Thyroid gland (tissue), 4 donors: ENCODE results near the gene ZP4. TPM values are rescaled to one million over a fixed set of nuclear protein-coding genes. Genes with fewer than 3 reads are reported as not detected.

Experiments used
- DNase-seq, 2 donors: peaks; one replicate each; pipeline ENCODE4 v3.0.0-alpha.2; 2019
- H3K27ac ChIP-seq, 3 donors: fragments of 200-600 bp; sonication (generic); 1 replicate in 2 of 3; 2 replicates in 1 of 3; pipeline ENCODE4 v1.5.1; 2016 to 2019; ENCODE audit warnings: mild to moderate bottlenecking in 1 of 3, moderate library complexity in 1 of 3
- H3K27me3 ChIP-seq: fragments of 200-600 bp; sonication (generic); one replicate; pipeline ENCODE4 v1.5.1; 2019
- H3K36me3 ChIP-seq, 2 donors: fragments of 200-600 bp; sonication (generic); one replicate each; pipeline ENCODE4 v1.5.1; 2016 to 2019
- H3K4me1 ChIP-seq, 2 donors: fragments of 200-600 bp; sonication (generic); one replicate each; pipeline ENCODE4 v1.5.1; 2017 to 2019
- H3K4me3 ChIP-seq, 3 donors: fragments of 200-600 bp; sonication (generic); replicated peaks in 1 of 3; 1 replicate in 2 of 3; 2 replicates in 1 of 3; pipeline ENCODE4 v1.5.1; 2016; ENCODE audit warnings: mild to moderate bottlenecking in 1 of 3
- H3K9me3 ChIP-seq: fragments of 200-600 bp; sonication (generic); one replicate; pipeline ENCODE4 v1.5.1; 2017
- POLR2A ChIP-seq, 2 donors: fragments of 450-650 bp; IDR thresholded peaks; one replicate each; pipeline ENCODE4 v1.6.1; 2017; ENCODE audit warnings: antibody characterized with exemption in 2 of 2, mild to moderate bottlenecking in 2 of 2, moderate library complexity in 1 of 2
- WGBS, 2 donors: methylation state at CpG; one replicate each; pipeline ENCODE4 v1.1.5; 2017; 5-methylcytosine and 5-hydroxymethylcytosine counted together
- intact Hi-C: fragments of 100-400 bp; cut with DNase I; formaldehyde crosslinking; loops from one replicate; pipeline ENCODE4 v1.15.1; 2023
- total RNA-seq, 4 donors: library from RNA; depleted of rRNA; stranded (reverse); fragments of >200 nt; gene quantifications; one replicate each; pipeline ENCODE4 v1.2.3, GENCODE V29; 2016
- TF ChIP-seq, protein P1 (sequence below), 6 experiments: fragments of 200-600 bp in 3 of 6; fragments of 450-650 bp in 3 of 6; sonication (generic) in 3 of 6; IDR thresholded peaks; one replicate each; pipeline ENCODE4 v1.5.1; 2016 to 2019; ENCODE audit warnings: antibody characterized with exemption in 6 of 6, mild to moderate bottlenecking in 2 of 6, inconsistent platforms in 1 of 6, moderate library complexity in 1 of 6

Gene ZP4
- total RNA-seq, 4 donors from 2014 or later: not detected

DNA sequence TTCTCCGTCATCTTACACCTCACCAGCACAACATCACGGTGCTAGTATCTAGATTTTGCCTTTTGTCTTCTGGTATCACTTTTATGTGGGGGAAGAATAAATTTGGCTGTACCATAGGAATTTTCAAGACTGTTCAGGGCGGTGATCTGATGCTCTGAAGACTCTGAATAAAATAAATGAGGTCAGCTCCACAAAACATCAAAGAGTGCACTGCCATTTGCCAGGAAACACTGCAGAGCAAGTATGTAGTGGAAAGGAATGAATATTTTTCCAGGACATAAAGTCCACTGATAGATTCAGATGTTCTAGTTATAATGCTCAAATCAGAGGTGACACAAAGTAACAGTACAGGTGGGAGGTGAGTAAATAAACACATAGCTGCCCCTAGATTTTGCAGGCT lies 56.3 kb downstream of the ZP4 start:
- no peak overlapping the region for H3K27ac ChIP-seq
- no peaks in the 10 kb centered on the region for H3K27me3 ChIP-seq
- TF ChIP-seq, protein P1, sequence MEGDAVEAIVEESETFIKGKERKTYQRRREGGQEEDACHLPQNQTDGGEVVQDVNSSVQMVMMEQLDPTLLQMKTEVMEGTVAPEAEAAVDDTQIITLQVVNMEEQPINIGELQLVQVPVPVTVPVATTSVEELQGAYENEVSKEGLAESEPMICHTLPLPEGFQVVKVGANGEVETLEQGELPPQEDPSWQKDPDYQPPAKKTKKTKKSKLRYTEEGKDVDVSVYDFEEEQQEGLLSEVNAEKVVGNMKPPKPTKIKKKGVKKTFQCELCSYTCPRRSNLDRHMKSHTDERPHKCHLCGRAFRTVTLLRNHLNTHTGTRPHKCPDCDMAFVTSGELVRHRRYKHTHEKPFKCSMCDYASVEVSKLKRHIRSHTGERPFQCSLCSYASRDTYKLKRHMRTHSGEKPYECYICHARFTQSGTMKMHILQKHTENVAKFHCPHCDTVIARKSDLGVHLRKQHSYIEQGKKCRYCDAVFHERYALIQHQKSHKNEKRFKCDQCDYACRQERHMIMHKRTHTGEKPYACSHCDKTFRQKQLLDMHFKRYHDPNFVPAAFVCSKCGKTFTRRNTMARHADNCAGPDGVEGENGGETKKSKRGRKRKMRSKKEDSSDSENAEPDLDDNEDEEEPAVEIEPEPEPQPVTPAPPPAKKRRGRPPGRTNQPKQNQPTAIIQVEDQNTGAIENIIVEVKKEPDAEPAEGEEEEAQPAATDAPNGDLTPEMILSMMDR (IDR thresholded peaks at IDR 0.05): no peak
- no peak for TF ChIP-seq POLR2A (IDR thresholded peaks at IDR 0.05)
- H3K4me3 ChIP-seq: no peak overlapping the region
- DNase-seq: no peak
- H3K36me3 ChIP-seq: no peaks in the 10 kb centered on the region
- intact Hi-C loops: no loop called here
- no peaks in the 10 kb centered on the region for H3K4me1 ChIP-seq
- WGBS, 2 donors: 87 to 88% methylated on average over 3 of the region's 3 CpGs
- H3K9me3 ChIP-seq: no peaks in the 10 kb centered on the region

DNA sequence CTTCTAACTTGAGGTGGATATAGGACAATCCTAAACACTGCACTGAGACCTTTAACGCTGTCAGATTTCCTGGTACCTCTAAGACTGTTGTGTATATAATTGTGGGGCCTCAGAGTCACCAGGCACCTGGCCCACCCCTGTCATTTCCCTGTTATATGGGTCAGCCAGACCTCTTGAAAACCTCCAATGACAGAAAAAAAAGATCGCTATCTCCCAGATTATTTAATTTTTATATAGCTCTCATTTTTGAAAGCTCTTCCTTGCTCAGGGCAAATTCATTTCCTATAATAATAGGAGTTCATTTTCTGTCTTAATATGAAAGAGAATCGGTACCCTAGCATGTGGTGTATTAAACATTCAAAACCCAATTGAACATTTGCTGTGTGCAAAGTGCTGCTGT lies 56.7 kb downstream of the ZP4 start:
- no peak for DNase-seq
- Histone ChIP-seq H3K4me1 (no peaks in the 10 kb centered on the region), H3K36me3 (no peaks in the 10 kb centered on the region), H3K9me3 (no peaks in the 10 kb centered on the region), H3K27me3 (no peaks in the 10 kb centered on the region), H3K27ac (no peak overlapping the region), H3K4me3 (no peak overlapping the region)
- WGBS, 2 donors: 85 to 93% methylated on average over 3 of the region's 3 CpGs
- intact Hi-C loops: no loop called here
- TF ChIP-seq, protein P1 (IDR thresholded peaks at IDR 0.05): no peak
- TF ChIP-seq POLR2A (IDR thresholded peaks at IDR 0.05): no peak

DNA sequence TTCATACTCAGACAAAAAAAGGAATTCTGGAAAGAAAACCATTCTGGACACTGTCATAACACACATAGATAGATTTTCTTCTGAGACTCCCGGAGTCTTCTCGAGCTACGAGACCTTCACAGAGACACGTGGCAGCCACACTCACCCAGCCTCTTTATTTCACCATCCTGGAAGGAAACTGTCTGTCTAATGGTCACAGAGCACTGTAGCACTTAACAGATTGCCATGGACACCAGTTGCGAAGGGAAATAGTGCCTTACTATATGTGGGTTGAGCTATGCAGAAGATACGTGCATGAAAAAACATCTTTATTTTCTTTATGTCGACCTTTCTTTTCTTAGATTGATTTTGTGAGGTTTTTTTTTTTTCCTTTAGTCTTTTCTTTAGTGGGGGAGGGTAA lies 57.9 kb downstream of the ZP4 start:
- TF ChIP-seq POLR2A (IDR thresholded peaks at IDR 0.05): no peak
- TF ChIP-seq, protein P1 (IDR thresholded peaks at IDR 0.05): no peak
- intact Hi-C loops: no loop called here
- no peaks in the 10 kb centered on the region for H3K9me3 ChIP-seq
- no peak overlapping the region for H3K27ac ChIP-seq
- H3K4me1 ChIP-seq: no peaks in the 10 kb centered on the region
- no peak overlapping the region for H3K4me3 ChIP-seq
- H3K27me3 ChIP-seq: no peaks in the 10 kb centered on the region
- 68 to 77% methylated on average over 7 of the region's 7 CpGs for WGBS, 2 donors
- no peak for DNase-seq
- H3K36me3 ChIP-seq: no peaks in the 10 kb centered on the region
